AML-193 (cell line): ENCODE results near the gene POC5.

ENCODE experiments used
- DNase-seq, 2 experiments: peaks; one replicate each; lab custom pipeline; 2025; lab: John Stamatoyannopoulos, UW

The POC5 gene

GRCh38 chr5:75660678-75661465 lies 56.4 kb downstream of the POC5 start:
- DNase-seq: no peak

- no peak for DNase-seq
Observed at GRCh38 chr5:75659791-75660450, 57.3 kb downstream of the POC5 start.

- no peak for DNase-seq
Observed at GRCh38 chr5:75656311-75657003, 60.8 kb downstream of the POC5 start.

GRCh38 chr5:75654693-75655295 lies 62.4 kb downstream of the POC5 start:
- no peak for DNase-seq

GRCh38 chr5:75653521-75653920 lies 63.7 kb downstream of the POC5 start:
- DNase-seq: no peak

- DNase-seq: no peak
Observed at GRCh38 chr5:75651575-75652238, 65.5 kb downstream of the POC5 start.

- DNase-seq: no peak
Observed at GRCh38 chr5:75648712-75649111, 68.5 kb downstream of the POC5 start.

GRCh38 chr5:75640826-75641225 lies 76.4 kb downstream of the POC5 start:
- no peak for DNase-seq

GRCh38 chr5:75640395-75640794 lies 76.8 kb downstream of the POC5 start:
- no peak for DNase-seq

- DNase-seq: no peak
Observed at GRCh38 chr5:75639535-75640311, 77.5 kb downstream of the POC5 start.

- no peak for DNase-seq
Observed at GRCh38 chr5:75637949-75638348, 79.3 kb downstream of the POC5 start.

GRCh38 chr5:75632321-75632720 lies 84.9 kb downstream of the POC5 start:
- no peak for DNase-seq

- DNase-seq: no peak
Observed at GRCh38 chr5:75630875-75631274, 86.4 kb downstream of the POC5 start.

GRCh38 chr5:75627801-75628200 lies 89.4 kb downstream of the POC5 start:
- DNase-seq: no peak

GRCh38 chr5:75626959-75627358 lies 90.3 kb downstream of the POC5 start:
- no peak for DNase-seq
